ENCODE results near the gene YIPF4.
A peak's percentile ranks its signal among the peaks of the same experiment; 100 is the strongest.
"Not testable (repeated sequence)": the region's sequence is repeated elsewhere in the genome, so short reads cannot be mapped to it uniquely, and the experiment has no call there.

Gene YIPF4

GRCh38 chr2:32289165-32289999 lies 11.7 kb downstream of the YIPF4 start:
- no peak for DNase-seq (ENCODE audit: low read depth)

GRCh38 chr2:32290000-32290339 lies 12.3 kb downstream of the YIPF4 start:
- DNase-seq (ENCODE audit: low read depth): no peak

- DNase-seq (ENCODE audit: low read depth): no peak
Observed at GRCh38 chr2:32291746-32292145, 14.0 kb downstream of the YIPF4 start.

GRCh38 chr2:32293493-32293892 lies 15.8 kb downstream of the YIPF4 start:
- DNase-seq (ENCODE audit: low read depth): not testable (repeated sequence)

GRCh38 chr2:32293966-32294562 lies 16.4 kb downstream of the YIPF4 start:
- DNase-seq (ENCODE audit: low read depth): not testable (repeated sequence)

- DNase-seq (ENCODE audit: low read depth): no peak
Observed at GRCh38 chr2:32310577-32310976, 32.9 kb downstream of the YIPF4 start.

- DNase-seq (ENCODE audit: low read depth): no peak
Observed at GRCh38 chr2:32314886-32315285, 37.2 kb downstream of the YIPF4 start.

GRCh38 chr2:32328679-32329078 lies 51.0 kb downstream of the YIPF4 start:
- DNase-seq (ENCODE audit: low read depth): not testable (repeated sequence)

GRCh38 chr2:32329180-32329980 lies 51.7 kb downstream of the YIPF4 start:
- DNase-seq (ENCODE audit: low read depth): not testable (repeated sequence)

GRCh38 chr2:32330136-32330535 lies 52.4 kb downstream of the YIPF4 start:
- DNase-seq (ENCODE audit: low read depth): no peak

- no peak for DNase-seq (ENCODE audit: low read depth)
Observed at GRCh38 chr2:32342801-32343200, 65.1 kb downstream of the YIPF4 start.

GRCh38 chr2:32350797-32351196 lies 73.1 kb downstream of the YIPF4 start:
- not testable (repeated sequence) for DNase-seq (ENCODE audit: low read depth)

- no peak for DNase-seq (ENCODE audit: low read depth)
Observed at GRCh38 chr2:32355976-32356680, 78.4 kb downstream of the YIPF4 start.

GRCh38 chr2:32356681-32357317 lies 79.1 kb downstream of the YIPF4 start, which contains the start of gene BIRC6:
BIRC6 (plus strand) TSS chr2:32357023; CDS start chr2:32357162, 139 bp downstream.
- DNase-seq (ENCODE audit: low read depth): peak; percentile 98

GRCh38 chr2:32357318-32358110 lies 79.8 kb downstream of the YIPF4 start:
- peak; percentile 33 for DNase-seq (ENCODE audit: low read depth)

GRCh38 chr2:32358111-32358482 lies 80.4 kb downstream of the YIPF4 start:
- no peak for DNase-seq (ENCODE audit: low read depth)

GRCh38 chr2:32360416-32360815 lies 82.7 kb downstream of the YIPF4 start:
- no peak for DNase-seq (ENCODE audit: low read depth)

GRCh38 chr2:32362997-32363396 lies 85.3 kb downstream of the YIPF4 start:
- DNase-seq (ENCODE audit: low read depth): not testable (repeated sequence)

- DNase-seq (ENCODE audit: low read depth): no peak
Observed at GRCh38 chr2:32363597-32363996, 85.9 kb downstream of the YIPF4 start.

- not testable (repeated sequence) for DNase-seq (ENCODE audit: low read depth)
Observed at GRCh38 chr2:32364290-32364689, 86.6 kb downstream of the YIPF4 start.

GRCh38 chr2:32365679-32366078 lies 88.0 kb downstream of the YIPF4 start:
- DNase-seq (ENCODE audit: low read depth): not testable (repeated sequence)
